GM18951 (cell line): ENCODE measurements around the gene TM4SF4.

ENCODE experiments used
- POLR2A ChIP-seq: IDR thresholded peaks from 4 replicates; pipeline ENCODE4 v1.6.1; 2011; ENCODE audit warnings: mild to moderate bottlenecking; ENCODE audit not compliant: insufficient read length, insufficient read depth; ENCODE audit errors: extremely low read depth
- in situ Hi-C: fragments of 300-500 bp; cut with MboI; formaldehyde crosslinking; loops from one replicate; pipeline ENCODE4 v1.12.0; 2022; ENCODE audit warnings: low sequenced_read_pairs, mixed read lengths, inconsistent platforms; ENCODE audit not compliant: unreplicated experiment

TM4SF4 gene

GRCh38 chr3:149515249-149515648 is 40.8 kb downstream of the TM4SF4 start:
- in situ Hi-C loops, result loop anchor here (25.0 kb wide), 1 partner anchor 697 kb away; no protein-coding TSS in a partner anchor
- no peak for TF ChIP-seq POLR2A

- TF ChIP-seq POLR2A, result no peak
- in situ Hi-C loops, result loop anchor here (25.0 kb wide), 1 partner anchor 695 kb away; no protein-coding TSS in a partner anchor
These were observed 42.4 kb downstream of the TM4SF4 start for GRCh38 chr3:149516920-149517319.

DNA sequence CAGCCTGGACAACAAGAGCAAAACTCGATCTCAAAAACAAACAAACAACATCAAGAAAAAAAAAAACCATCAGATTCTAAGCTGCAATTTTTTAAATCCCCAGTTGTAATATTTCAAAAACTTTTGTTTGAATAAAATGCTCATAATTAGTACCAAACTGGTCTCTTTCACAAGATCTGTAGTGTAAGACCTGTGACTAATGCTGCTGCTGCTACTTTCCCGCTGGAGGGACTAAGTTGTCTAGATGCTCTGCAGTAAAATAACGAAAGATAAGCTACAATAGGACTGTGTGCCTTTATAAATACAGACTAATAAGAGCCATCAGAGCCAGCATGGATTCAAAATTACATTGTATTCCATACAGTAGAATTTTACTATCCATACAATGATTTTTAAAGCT is 45.4 kb downstream of the TM4SF4 start:
- in situ Hi-C loops, result loop anchor here (25.0 kb wide), 1 partner anchor 692 kb away; no protein-coding TSS in a partner anchor
- TF ChIP-seq POLR2A, result no peak

DNA sequence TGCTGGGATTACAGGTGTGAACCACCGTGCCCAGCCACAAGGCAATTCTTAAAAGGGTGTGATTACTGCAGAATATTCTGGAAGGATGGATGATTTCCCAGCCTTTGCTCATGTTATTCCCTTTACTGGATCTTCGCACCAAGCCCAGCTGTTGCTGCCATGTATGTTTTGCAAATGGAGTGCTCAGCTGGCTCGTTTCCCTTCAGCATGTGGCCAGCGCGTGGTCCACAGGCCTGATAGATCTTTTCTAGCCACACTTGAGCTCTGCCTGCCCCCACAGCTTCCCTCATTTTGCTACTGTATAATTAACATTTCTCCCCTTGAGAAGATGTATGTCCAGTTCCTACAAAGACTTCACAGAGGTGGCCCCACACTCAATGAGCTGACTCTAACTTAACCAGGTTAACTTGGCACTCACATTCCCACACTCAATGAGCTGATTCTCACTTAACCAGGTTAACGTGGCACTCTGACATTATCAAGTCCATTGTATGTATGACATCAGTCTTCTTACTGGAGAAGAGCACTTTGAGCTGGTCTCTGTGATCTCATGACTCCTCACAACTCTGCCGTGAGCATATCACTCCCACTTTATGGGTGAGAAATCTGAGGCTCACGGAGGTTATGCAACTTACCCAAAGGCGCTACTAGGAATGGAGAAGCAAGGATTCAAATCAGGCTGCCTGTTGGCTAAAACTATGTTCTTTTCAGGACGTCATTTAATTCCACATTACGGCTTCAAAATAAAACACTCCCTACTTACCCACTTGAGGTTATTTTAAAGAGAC is 49.2 kb downstream of the TM4SF4 start:
- in situ Hi-C loops, result loop anchor here (25.0 kb wide), 1 partner anchor 689 kb away; no protein-coding TSS in a partner anchor
- TF ChIP-seq POLR2A, result no peak

DNA sequence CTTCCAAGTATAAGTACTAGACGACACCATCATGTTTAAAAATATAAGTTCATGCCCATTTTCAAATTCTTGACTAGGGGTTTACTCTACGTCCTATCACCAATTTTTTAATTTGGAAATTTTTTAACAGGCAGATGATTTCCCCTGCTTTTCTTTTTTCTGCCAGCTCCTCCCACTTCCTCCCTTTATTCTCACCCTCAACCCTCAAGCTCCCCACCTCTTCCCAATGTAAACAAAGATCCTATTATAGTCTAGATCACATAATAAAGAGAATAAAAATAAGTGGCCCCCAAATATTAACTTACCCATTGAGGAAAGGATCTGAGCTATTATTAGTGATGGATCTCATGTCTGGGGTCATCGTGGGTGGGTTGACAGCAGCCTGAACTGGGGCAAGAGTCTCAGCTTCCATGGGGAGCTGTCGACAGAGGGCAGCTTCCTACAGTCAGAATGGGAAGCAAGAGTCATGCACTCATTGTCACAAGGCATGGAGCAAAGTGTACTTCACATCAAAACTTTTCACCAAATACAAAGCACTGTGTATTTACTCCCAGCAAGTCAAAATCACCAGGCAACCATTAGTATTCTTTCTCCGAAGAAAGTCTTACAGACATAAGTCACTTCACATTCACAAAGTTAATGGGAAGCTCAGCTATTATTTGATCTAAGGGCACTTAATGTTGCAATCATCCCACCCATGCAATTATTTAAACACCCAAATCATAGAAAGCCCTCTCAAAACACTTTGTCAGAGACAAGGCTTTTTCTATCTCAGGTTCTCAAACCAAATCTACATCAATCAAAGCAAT is 53.2 kb downstream of the TM4SF4 start:
- in situ Hi-C loops, result no loop called here
- TF ChIP-seq POLR2A, result no peak

- in situ Hi-C loops, result no loop called here
- TF ChIP-seq POLR2A, result no peak
These were observed 53.8 kb downstream of the TM4SF4 start for GRCh38 chr3:149528340-149528650.

DNA sequence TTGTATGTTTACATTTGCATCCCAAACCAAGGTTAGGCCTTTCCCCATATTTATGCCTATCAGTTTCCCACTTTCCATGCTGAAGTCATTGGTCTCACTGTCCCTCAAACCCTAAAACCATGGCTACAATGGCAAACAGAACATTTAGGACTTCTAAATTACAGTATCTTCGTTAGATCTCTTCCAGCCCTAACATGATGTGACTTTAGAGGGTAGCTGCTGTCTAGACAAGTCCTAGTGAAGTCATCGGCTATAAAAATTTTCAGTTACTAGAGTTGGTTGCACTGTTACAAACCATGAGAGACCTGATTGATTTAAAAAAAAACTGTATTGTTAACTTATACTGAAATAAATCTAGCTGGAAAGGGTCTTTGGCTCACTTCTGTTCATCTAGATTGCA is 54.6 kb downstream of the TM4SF4 start:
- in situ Hi-C loops, result no loop called here
- TF ChIP-seq POLR2A, result no peak

- in situ Hi-C loops, result no loop called here
- TF ChIP-seq POLR2A, result no peak
These were observed 58.1 kb downstream of the TM4SF4 start for GRCh38 chr3:149532489-149533180.

GRCh38 chr3:149534082-149534481 is 59.6 kb downstream of the TM4SF4 start:
- TF ChIP-seq POLR2A, result no peak
- in situ Hi-C loops, result no loop called here

DNA sequence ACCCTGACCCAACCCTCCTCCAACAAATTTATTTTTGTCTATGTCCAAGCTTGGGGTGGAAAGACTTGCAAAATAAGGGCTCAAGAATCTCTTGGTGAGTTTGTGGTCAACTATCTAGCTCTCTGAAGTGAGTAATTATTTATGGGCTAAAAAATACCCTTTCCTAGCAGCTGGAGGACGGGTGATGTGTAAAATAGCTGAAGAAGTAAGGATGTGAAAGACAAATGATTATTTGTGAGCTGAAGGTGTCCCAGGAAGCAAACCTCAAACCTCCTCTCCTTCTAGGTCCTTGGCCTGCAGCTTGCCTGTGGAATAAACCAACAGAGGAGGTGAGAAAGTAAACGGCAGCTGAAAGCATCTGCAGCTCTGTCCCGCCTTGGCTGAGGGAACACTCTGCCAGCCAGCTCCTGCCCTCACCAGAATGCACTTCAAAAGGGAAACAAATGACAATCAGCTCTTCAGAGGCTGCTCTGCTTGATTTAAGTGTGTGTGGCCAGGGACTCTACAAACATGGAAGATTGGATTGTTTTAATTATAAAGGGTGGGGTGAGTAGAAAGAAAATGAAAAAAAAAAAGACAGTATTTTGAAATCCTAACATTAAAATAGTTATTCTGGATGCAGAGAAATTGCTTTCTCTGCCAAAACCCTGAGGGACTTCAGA is 60.3 kb downstream of the TM4SF4 start:
- in situ Hi-C loops, result no loop called here
- no peak for TF ChIP-seq POLR2A

GRCh38 chr3:149535333-149535685 is 60.8 kb downstream of the TM4SF4 start:
- TF ChIP-seq POLR2A, result no peak
- in situ Hi-C loops, result no loop called here

GRCh38 chr3:149536429-149536828 is 61.9 kb downstream of the TM4SF4 start:
- no peak for TF ChIP-seq POLR2A
- in situ Hi-C loops, result no loop called here

DNA sequence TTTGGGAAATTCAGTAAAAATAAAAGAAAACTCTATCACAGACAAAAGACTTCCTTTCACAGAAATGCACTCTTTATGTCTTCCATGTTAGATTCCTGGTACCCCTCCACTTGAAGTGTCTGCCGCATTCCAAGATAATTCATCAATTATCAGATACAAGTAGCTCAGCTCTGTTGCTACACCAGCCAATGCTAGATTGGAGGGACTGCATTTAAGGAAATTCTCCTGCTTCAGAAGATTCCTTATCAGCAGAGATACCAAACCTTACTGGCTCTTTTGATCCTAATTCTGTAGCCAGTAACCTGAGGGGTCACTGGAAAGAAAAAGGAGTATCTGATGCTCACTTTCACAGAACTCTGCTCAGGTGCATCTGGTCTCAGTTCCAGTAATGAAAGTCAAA is 63.9 kb downstream of the TM4SF4 start:
- no peak for TF ChIP-seq POLR2A
- in situ Hi-C loops, result no loop called here
